ENCODE results near the gene TMEM140. TPM values are rescaled to one million over a fixed set of nuclear protein-coding genes. Genes with fewer than 3 reads are reported as not detected.

TMEM140 gene
- total and polyA plus RNA-seq, 2 of the 13 experiments (the other 11 are each of a cell fraction or from before 2014, with no cell fraction given): 9.2 to 21.7 TPM

DNA sequence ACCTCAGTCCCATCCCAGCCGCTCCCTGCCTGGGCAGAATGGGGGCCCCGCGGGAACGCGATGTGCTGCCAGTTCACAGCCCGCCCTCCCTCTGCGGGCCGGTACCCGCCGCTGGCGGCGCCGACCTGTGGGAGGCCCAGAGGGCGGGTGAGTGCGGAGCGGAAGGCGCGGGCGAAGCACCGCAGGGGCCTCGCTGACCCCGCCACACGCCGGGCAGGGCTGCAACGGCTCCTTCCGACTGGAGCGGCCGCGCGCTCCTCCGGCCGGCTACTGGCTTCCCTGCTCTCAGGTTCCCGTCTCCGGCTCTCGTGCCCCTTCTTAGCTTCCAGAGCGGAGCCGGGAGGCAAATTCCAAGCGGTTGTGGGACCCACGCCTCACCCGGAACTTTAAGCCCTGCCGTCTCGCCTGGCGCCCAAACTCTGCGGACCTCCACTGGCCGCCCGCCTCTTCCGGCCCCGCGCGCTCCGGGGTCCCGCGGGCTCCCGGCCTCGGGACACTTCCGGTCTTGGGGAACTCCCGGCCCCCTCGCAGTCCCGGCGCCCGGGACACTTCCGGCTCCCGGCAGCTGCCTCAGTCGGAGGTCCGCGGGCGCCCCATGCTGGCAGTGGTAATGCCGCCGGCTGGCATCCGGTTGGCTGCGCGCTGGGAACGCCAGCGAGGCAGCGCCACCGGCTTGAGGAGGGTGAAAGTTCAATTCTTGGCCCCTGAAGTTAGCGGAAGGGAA is 22.6 kb downstream of the TMEM140 start, which contains the start of gene CYREN:
TSS of gene CYREN (minus strand) at position 434 of the 724 bp plus-strand sequence. CDS start 1,785 bp downstream, outside the sequence.
- Histone ChIP-seq H3K4me1 (ENCODE audit: insufficient read depth, low read length) (peaks cover 47% of the 10 kb centered on the region), H3K4me3 (replicated peaks in 1 of 3; ENCODE audit: insufficient read depth in 1 of 3, low read depth in 2 of 3, low read length in 3 of 3) (peak within 1 kb of the TSS; percentile 91 to 97 (median 95)), H2AFZ (ENCODE audit: low read length) (no peak within 1 kb of the TSS), H4K20me1 (ENCODE audit: insufficient read depth, low read length) (peaks cover 14% of the 10 kb centered on the region; the same call in 1 of the 2 replicates), H3K9ac (ENCODE audit: insufficient read depth, low read depth, low read length) (peak within 1 kb of the TSS; percentile 98), H3K27ac (ENCODE audit: extremely low read length, insufficient read depth, low read length) (peak within 1 kb of the TSS; percentile 87), H3K79me2 (ENCODE audit: insufficient read depth, low read length) (peaks cover 56% of the 10 kb centered on the region), H3K9me3 (ENCODE audit: low read length) (no peaks in the 10 kb centered on the region), H3K36me3 (replicated peaks in 1 of 2; ENCODE audit: control insufficient read depth in 1 of 2, insufficient read depth in 2 of 2, low read length in 2 of 2) (peaks cover 4 to 37% of the 10 kb centered on the region in 2 experiments; a peak in 4 of 5 replicates), H3K27me3 (ENCODE audit: control insufficient read depth in 1 of 2, insufficient read depth in 2 of 2, low read length in 2 of 2) (no peaks in the 10 kb centered on the region; a peak in 1 of 5 replicates), H3K4me2 (ENCODE audit: low read depth, low read length) (peak within 1 kb of the TSS; percentile 99)
- WGBS (ENCODE audit: low lambda C conversion rate): 0% methylated on average over 10 of the region's 77 CpGs
- no TSS peak for BruUV-seq (replicated peaks)
- FAIRE-seq (no peak), DNase-seq (ENCODE audit: low spot score) (peak; percentile 91), ATAC-seq (peak; percentile 91)
- in situ Hi-C loops (cut with HindIII; ENCODE audit: extremely low pct_ligation_motif_present, low pct_unique_long_range_greater_than_20kb) (no loop called here), intact Hi-C loops (cut with micrococcal nuclease; ENCODE audit: unreplicated experiment) (loop anchor here (2.0 to 5.0 kb wide), 3 partner anchors 16 to 278 kb away; partner anchors contain the start of gene AGBL3)
- ChIA-PET CTCF (ENCODE audit: low intra/inter-chr PET ratio, low total read pairs) (interaction anchor here (1.3 to 2.4 kb wide), 2 partner anchors 183 to 537 kb away, joined by 3 to 11 read pairs; partner anchors contain the start of gene AGBL3), POLR2A (interaction anchor here (0.7 to 4.4 kb wide), 16 partner anchors 10 to 524 kb away, joined by 3 to 30 read pairs (median 5); partner anchors contain the start of genes AGBL3, BPGM, TMEM140 and WDR91)
- TF ChIP-seq, protein P1, sequence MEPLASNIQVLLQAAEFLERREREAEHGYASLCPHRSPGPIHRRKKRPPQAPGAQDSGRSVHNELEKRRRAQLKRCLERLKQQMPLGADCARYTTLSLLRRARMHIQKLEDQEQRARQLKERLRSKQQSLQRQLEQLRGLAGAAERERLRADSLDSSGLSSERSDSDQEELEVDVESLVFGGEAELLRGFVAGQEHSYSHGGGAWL (CRISPR knock-in tag; IDR thresholded peaks at IDR 0.05): peak; percentile 79
- TF ChIP-seq EP300 (IDR thresholded peaks at IDR 0.05; ENCODE audit: low read depth in 2 of 2, low read length in 2 of 2) (peak in 1 of 2 experiments; percentile 48; a peak in 3 of 4 replicates), EP300 (CRISPR knock-in tag; IDR thresholded peaks at IDR 0.05; ENCODE audit: borderline replicate concordance) (peak; percentile 41; the same call in 1 of the 2 replicates), NR1H2 (CRISPR knock-in tag; IDR thresholded peaks at IDR 0.05; ENCODE audit: borderline replicate concordance, low read depth) (no peak), CREM (IDR thresholded peaks at IDR 0.05) (no peak; the same call in 1 of the 2 replicates), CREM (CRISPR knock-in tag; IDR thresholded peaks at IDR 0.05) (no peak), HNF4G (IDR thresholded peaks at IDR 0.05; ENCODE audit: borderline replicate concordance, low read depth, low read length) (peak; percentile 67), HNF4G (CRISPR knock-in tag; IDR thresholded peaks at IDR 0.05; ENCODE audit: borderline replicate concordance, low read depth) (no peak; the same call in 1 of the 2 replicates), IRF9 (CRISPR knock-in tag; IDR thresholded peaks at IDR 0.05; ENCODE audit: borderline replicate concordance) (0 out of 2 replicates have a peak, but pooled peaks have one; percentile 34), SPEN (CRISPR knock-in tag; IDR thresholded peaks at IDR 0.05; ENCODE audit: low read depth) (peak; percentile 72), MTA3 (CRISPR knock-in tag; IDR thresholded peaks at IDR 0.05) (no peak), CSRNP1 (CRISPR knock-in tag; IDR thresholded peaks at IDR 0.05) (peak; percentile 79; the same call in 1 of the 2 replicates), ZNF24 (IDR thresholded peaks at IDR 0.05) (no peak), ZNF431 (CRISPR knock-in tag; IDR thresholded peaks at IDR 0.05; ENCODE audit: borderline replicate concordance, low read depth) (0 out of 2 replicates have a peak, but pooled peaks have one; percentile 76), ZNF790 (CRISPR knock-in tag; IDR thresholded peaks at IDR 0.05; ENCODE audit: borderline replicate concordance) (peak; percentile 90), POLR2AphosphoS5 (IDR thresholded peaks at IDR 0.05; ENCODE audit: low read depth, low read length) (peak; percentile 58; the same call in 1 of the 2 replicates), ZNF460 (CRISPR knock-in tag; IDR thresholded peaks at IDR 0.05; ENCODE audit: borderline replicate concordance) (no peak; the same call in 1 of the 2 replicates), ZNF614 (CRISPR knock-in tag; IDR thresholded peaks at IDR 0.05; ENCODE audit: borderline replicate concordance) (peak; percentile 80; the same call in 1 of the 2 replicates), SALL2 (CRISPR knock-in tag; IDR thresholded peaks at IDR 0.05) (peak; percentile 83)
- TF ChIP-seq, protein P2, sequence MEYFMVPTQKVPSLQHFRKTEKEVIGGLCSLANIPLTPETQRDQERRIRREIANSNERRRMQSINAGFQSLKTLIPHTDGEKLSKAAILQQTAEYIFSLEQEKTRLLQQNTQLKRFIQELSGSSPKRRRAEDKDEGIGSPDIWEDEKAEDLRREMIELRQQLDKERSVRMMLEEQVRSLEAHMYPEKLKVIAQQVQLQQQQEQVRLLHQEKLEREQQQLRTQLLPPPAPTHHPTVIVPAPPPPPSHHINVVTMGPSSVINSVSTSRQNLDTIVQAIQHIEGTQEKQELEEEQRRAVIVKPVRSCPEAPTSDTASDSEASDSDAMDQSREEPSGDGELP (IDR thresholded peaks at IDR 0.05; ENCODE audit: borderline replicate concordance, low read depth): peak; percentile 71; the same call in 1 of the 2 replicates
